ENCODE measurements around the gene SEC14L6.
"Not testable (repeated sequence)": the region's sequence is repeated elsewhere in the genome, so short reads cannot be mapped to it uniquely, and the experiment has no call there.

The SEC14L6 gene

GRCh38 chr22:30559889-30560288 lies 13.3 kb upstream of the SEC14L6 start:
- H3K4me3 ChIP-seq (ENCODE audit: low read depth, low read length) = no peak overlapping the region
- TF ChIP-seq CTCF (IDR thresholded peaks at IDR 0.05; ENCODE audit: low read depth, low read length) = no peak

- TF ChIP-seq CTCF (IDR thresholded peaks at IDR 0.05; ENCODE audit: low read depth, low read length) = no peak
- no peak overlapping the region for H3K4me3 ChIP-seq (ENCODE audit: low read depth, low read length)
These were observed 10.7 kb upstream of the SEC14L6 start for GRCh38 chr22:30557243-30557642.

- TF ChIP-seq CTCF (IDR thresholded peaks at IDR 0.05; ENCODE audit: low read depth, low read length) = no peak
- H3K4me3 ChIP-seq (ENCODE audit: low read depth, low read length) = no peak overlapping the region
These were observed 9.8 kb upstream of the SEC14L6 start for GRCh38 chr22:30556388-30556787.

GRCh38 chr22:30555282-30556210 lies 9.0 kb upstream of the SEC14L6 start:
- no peak overlapping the region for H3K4me3 ChIP-seq (ENCODE audit: low read depth, low read length)
- TF ChIP-seq CTCF (IDR thresholded peaks at IDR 0.05; ENCODE audit: low read depth, low read length) = no peak

GRCh38 chr22:30553971-30554370 lies 7.4 kb upstream of the SEC14L6 start:
- no peak overlapping the region for H3K4me3 ChIP-seq (ENCODE audit: low read depth, low read length)
- no peak for TF ChIP-seq CTCF (IDR thresholded peaks at IDR 0.05; ENCODE audit: low read depth, low read length)

- H3K4me3 ChIP-seq (ENCODE audit: low read depth, low read length) = no peak overlapping the region
- TF ChIP-seq CTCF (IDR thresholded peaks at IDR 0.05; ENCODE audit: low read depth, low read length) = no peak
These were observed 6.2 kb upstream of the SEC14L6 start for GRCh38 chr22:30552719-30553118.

GRCh38 chr22:30551813-30552212 lies 5.3 kb upstream of the SEC14L6 start:
- not testable (repeated sequence) for H3K4me3 ChIP-seq (ENCODE audit: low read depth, low read length)
